ELR (cell line): ENCODE results near the gene SPATA9.

Source experiments
- DNase-seq: peaks from one replicate; pipeline ENCODE4 v3.0.0-alpha.2; 2015; ENCODE audit warnings: low read depth

Gene SPATA9

GRCh38 chr5:95619514-95620029 is 63.2 kb downstream of the SPATA9 start:
- no peak for DNase-seq

GRCh38 chr5:95619096-95619495 is 63.7 kb downstream of the SPATA9 start:
- peak; percentile 51 for DNase-seq

DNA sequence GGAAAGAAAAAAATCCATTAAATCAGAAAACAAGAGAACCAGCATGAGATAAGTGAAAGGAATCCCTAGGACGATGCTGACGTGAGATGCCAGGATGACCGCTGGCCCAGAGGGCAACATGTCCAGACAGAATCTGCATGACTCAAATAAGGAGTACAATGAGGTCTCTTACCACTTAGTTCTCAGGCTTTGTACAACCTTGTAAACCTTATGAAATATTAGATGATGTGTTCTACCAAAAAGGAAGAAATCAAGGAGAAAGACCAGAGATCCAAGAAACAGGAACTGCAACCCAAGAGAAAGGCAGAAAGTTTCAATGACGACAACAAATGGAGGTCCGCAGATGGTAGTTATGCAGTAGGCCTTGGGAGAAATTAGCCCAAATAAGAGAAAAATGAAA is 65.7 kb downstream of the SPATA9 start:
- DNase-seq, result peak; percentile 81

DNA sequence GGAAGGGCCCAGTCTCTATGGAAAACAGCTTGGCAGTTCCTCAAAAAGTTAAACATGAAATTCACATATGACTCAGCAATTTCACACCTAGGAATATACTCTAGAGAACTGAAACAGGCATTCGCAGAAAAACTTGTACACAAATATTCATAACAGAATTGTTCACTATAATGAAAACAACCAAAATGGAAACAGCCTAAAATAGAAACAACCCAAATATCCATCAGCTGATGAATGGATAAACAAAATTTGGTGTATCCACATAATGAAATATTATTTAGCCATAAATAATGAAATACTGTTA is 67.7 kb downstream of the SPATA9 start:
- DNase-seq, result peak; percentile 15

DNA sequence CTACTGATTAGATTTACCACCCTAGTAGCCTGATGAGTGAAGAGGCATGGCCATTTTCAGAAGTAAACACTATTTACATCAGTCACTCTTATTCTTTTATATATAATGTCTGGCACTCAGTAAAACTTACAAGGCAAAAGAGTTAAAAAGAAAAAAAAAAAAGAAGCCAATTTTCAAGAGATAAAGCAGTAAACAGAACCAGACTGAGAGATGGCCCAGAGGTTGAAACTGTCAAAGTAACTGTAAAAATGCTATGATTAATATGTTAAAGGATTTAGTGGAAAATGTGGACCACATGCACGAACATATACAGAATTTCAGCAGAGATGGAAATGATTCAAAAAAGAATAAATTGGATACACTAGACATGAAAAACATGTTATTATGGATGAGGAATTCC is 69.3 kb downstream of the SPATA9 start:
- no peak for DNase-seq

GRCh38 chr5:95611396-95611795 is 71.4 kb downstream of the SPATA9 start:
- no peak for DNase-seq

DNA sequence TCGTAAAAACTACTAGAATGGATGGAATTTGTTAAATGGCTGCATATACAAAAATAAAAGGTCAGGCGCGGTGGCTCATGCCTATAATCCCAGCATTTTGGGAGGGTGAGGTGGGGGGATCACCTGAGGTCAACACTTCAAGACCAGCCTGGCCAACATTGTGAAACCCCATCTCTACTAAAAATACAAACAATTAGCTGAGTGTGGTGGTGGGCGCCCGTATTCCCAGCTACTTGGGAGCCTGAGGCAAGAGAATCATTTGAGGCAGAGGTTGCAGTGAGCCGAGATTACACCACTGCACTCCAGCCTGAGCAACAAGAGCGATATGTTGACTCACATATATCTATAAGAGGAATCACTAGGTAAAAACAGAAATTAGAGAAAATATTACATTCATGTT is 72.2 kb downstream of the SPATA9 start:
- no peak for DNase-seq

- DNase-seq, result no peak
These were observed 73.1 kb downstream of the SPATA9 start for GRCh38 chr5:95609711-95610110.
